Osteocyte (in vitro differentiated cells): ENCODE measurements around the gene AP2B1. TPM values are rescaled to one million over a fixed set of nuclear protein-coding genes. Genes with fewer than 3 reads are reported as not detected.

Experiments
- DNase-seq: peaks from one replicate; pipeline ENCODE4 v3.0.0; 2021; ENCODE audit warnings: mixed read lengths; ENCODE audit not compliant: unreplicated experiment; ENCODE audit errors: extremely low spot score
- H3K27ac Mint-ChIP-seq: one replicate; pipeline ENCODE4 v1.8.0; 2021; ENCODE audit warnings: mild to moderate bottlenecking, mixed read lengths; ENCODE audit not compliant: unreplicated experiment
- H3K27me3 Mint-ChIP-seq: one replicate; pipeline ENCODE4 v1.8.0; 2021; ENCODE audit warnings: mixed read lengths; ENCODE audit not compliant: unreplicated experiment
- H3K36me3 Mint-ChIP-seq: one replicate; pipeline ENCODE4 v1.8.0; 2021; ENCODE audit warnings: mixed read lengths; ENCODE audit not compliant: unreplicated experiment
- H3K4me1 Mint-ChIP-seq: one replicate; pipeline ENCODE4 v1.8.0; 2021; ENCODE audit warnings: mixed read lengths; ENCODE audit not compliant: unreplicated experiment
- H3K4me3 Mint-ChIP-seq: one replicate; pipeline ENCODE4 v1.8.0; 2021; ENCODE audit warnings: mild to moderate bottlenecking, moderate library complexity, mixed read lengths; ENCODE audit not compliant: unreplicated experiment
- H3K9me3 Mint-ChIP-seq: one replicate; pipeline ENCODE4 v1.8.0; 2021; ENCODE audit warnings: mixed read lengths; ENCODE audit not compliant: unreplicated experiment
- total RNA-seq: library from RNA; stranded (reverse); gene quantifications from 2 replicates; pipeline ENCODE4 v1.2.1, GENCODE V29; 2021
- TF ChIP-seq, protein P1 (sequence below): fragments of 200-600 bp; sonication (generic); IDR thresholded peaks from 2 replicates; pipeline ENCODE4 v1.5.0; 2021; ENCODE audit warnings: antibody characterized with exemption, mild to moderate bottlenecking, moderate library complexity

The AP2B1 gene
- total RNA-seq, 1 donor from 2014 or later, result 201 TPM

DNA sequence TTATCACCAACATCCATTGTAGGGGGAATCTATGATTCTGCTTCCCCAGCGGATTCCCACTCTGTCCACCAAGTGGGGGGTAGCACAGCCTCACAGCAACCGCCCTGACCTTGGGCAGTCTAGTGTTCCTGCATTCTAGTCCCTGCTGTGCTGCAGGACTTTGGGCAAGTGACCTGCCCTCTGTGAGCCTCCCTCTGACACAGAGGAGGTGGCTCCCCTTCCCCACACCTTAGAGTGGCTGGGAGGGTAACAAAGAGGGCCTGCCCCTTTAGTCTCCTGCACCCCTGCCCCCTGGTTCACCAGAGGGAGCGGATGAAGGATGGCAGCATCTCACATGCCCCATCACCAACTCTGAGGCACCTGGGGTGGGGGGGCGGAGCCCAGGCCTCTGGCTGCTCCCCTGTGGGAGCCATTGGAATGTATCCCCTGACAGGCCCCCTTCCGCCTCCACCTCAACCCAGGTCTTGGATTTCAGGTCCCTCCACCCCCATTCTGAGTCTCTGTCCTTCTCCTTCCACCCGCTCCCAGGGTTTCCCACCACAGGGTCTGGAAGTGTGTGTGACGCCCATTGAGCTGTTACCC, 155.9 kb downstream of the AP2B1 start:
- Mint-ChIP-seq H3K27ac (no peak overlapping the region), H3K4me3 (no peak overlapping the region), H3K27me3 (peaks cover 32% of the 10 kb centered on the region), H3K9me3 (no peaks in the 10 kb centered on the region), H3K36me3 (no peaks in the 10 kb centered on the region), H3K4me1 (peaks cover 9% of the 10 kb centered on the region)
- TF ChIP-seq, protein P1, sequence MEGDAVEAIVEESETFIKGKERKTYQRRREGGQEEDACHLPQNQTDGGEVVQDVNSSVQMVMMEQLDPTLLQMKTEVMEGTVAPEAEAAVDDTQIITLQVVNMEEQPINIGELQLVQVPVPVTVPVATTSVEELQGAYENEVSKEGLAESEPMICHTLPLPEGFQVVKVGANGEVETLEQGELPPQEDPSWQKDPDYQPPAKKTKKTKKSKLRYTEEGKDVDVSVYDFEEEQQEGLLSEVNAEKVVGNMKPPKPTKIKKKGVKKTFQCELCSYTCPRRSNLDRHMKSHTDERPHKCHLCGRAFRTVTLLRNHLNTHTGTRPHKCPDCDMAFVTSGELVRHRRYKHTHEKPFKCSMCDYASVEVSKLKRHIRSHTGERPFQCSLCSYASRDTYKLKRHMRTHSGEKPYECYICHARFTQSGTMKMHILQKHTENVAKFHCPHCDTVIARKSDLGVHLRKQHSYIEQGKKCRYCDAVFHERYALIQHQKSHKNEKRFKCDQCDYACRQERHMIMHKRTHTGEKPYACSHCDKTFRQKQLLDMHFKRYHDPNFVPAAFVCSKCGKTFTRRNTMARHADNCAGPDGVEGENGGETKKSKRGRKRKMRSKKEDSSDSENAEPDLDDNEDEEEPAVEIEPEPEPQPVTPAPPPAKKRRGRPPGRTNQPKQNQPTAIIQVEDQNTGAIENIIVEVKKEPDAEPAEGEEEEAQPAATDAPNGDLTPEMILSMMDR, result no peak
- no peak for DNase-seq

DNA sequence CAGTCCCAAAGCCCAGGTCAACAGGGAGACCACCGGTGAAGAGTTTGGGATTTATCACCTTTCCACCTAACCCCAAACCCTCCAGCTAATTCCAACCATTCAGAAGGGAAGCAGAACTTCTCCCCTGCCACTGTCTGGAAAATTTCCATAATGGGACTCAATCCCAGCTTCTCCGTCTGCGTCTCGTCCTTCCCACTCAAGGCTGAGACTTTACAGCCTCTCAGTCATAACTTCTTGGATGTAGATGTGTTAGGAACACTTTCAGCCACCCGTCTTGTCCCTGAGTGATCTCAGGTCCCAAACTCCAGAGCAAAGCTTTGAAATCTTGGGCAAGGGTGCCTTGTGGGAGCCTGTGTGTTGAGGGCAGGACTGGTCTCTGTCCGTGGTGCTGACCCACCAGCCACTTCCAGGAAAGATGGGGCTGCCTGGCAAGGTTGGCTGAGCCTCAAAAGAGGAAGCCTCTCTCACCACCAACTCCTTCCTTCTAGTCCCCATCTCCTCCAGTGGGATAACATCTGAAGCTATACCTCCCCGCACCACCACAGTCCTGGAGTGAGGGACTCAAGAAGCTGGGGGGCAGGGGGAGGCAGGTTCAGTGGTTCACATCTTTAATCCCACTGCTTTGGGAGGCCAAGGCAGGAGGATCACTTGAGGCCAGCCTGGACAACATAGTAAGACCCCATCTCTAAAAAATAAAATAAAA, 156.7 kb downstream of the AP2B1 start:
- Mint-ChIP-seq H3K4me1 (peaks cover 9% of the 10 kb centered on the region), H3K4me3 (no peak overlapping the region), H3K27me3 (peaks cover 38% of the 10 kb centered on the region), H3K9me3 (no peaks in the 10 kb centered on the region), H3K27ac (no peak overlapping the region), H3K36me3 (no peaks in the 10 kb centered on the region)
- TF ChIP-seq, protein P1, result no peak
- no peak for DNase-seq

DNA sequence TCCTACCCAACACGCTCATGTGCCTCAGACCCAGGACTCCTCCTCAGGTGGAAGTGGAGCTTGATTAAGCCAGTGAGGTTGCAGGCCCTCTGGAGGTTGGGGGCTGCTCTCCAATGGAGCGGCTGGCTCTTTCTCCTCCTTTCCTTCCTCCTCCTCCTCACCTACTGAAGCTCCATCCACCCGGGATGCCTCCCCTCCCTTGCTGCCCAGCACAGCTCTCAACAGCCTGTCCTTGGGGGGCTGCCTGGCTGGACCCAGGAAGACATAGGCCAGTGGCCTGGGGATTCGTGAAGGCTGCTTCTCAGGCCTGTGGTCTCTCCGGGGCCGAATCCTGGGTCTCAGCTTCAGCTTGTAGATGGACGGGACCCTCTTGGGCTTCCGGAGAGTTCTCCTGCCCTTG, 157.7 kb downstream of the AP2B1 start:
- H3K4me3 Mint-ChIP-seq, result no peak overlapping the region
- TF ChIP-seq, protein P1, result no peak
- H3K36me3 Mint-ChIP-seq, result no peaks in the 10 kb centered on the region
- H3K27me3 Mint-ChIP-seq, result peaks cover 41% of the 10 kb centered on the region
- no peak for DNase-seq
- peaks cover 12% of the 10 kb centered on the region for H3K4me1 Mint-ChIP-seq
- H3K27ac Mint-ChIP-seq, result no peak overlapping the region
- H3K9me3 Mint-ChIP-seq, result no peaks in the 10 kb centered on the region

DNA sequence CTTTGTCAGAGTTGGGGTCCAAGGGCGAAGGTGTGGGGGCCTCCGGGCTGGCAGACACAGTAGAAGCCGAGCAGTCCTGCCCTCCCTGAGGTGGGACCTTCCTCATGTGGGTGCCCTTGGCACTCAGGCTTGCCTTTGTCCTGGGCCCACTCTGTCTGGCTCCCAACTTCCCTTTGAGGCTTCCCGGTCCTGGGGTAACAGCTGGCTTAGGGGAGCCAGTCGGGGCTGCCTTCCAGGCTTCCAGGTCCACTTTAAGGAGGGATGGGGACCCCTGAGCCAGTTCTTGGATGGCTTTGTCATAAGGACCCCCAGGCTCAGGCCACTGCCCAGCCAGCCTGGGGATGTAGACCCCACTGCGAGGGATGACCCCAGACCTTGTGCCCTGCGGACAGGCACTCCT, 158.1 kb downstream of the AP2B1 start:
- H3K27me3 Mint-ChIP-seq, result peaks cover 39% of the 10 kb centered on the region

DNA sequence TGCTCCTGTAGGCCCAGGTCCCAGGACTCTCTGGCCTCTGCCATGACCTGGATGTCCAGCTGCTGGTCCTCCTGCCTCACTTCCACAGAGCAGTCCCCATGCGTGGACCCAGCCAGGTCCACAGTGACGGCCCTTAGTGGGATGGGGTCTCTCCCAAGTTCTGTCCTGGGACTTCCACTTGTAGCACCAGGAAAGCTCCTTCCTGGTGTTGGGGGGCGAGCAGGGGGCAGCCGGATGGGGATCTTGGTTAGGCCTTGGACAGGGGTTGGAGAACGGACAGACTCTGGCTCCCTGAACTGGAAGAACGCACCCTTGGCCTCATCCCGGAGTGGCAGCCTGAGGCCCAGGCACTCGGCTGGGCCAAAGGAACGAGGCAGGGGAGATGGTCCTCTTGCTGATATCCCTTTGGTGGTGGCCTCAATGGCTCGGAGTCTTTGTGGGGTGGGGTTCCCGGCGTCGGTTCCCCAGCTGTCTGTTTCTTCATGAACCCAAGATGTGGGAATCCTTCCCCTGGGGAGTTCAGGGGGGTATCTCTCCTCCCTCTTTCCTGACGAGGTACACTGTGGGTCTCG, 158.7 kb downstream of the AP2B1 start:
- Mint-ChIP-seq H3K4me1 (peaks cover 13% of the 10 kb centered on the region), H3K4me3 (no peak overlapping the region), H3K27ac (no peak overlapping the region), H3K36me3 (no peaks in the 10 kb centered on the region), H3K27me3 (peaks cover 40% of the 10 kb centered on the region), H3K9me3 (no peaks in the 10 kb centered on the region)
- DNase-seq, result no peak
- TF ChIP-seq, protein P1, result no peak

More for the DNA sequence above, 158.1 kb downstream of the AP2B1 start:
- DNase-seq, result no peak
- Mint-ChIP-seq H3K36me3 (no peaks in the 10 kb centered on the region), H3K9me3 (no peaks in the 10 kb centered on the region), H3K27ac (no peak overlapping the region), H3K4me1 (peaks cover 15% of the 10 kb centered on the region), H3K4me3 (no peak overlapping the region)
- TF ChIP-seq, protein P1, result no peak
